Keratinocyte (primary cell): ENCODE measurements around the gene ARHGAP31. TPM values are rescaled to one million over a fixed set of nuclear protein-coding genes. Genes with fewer than 3 reads are reported as not detected.
A peak's percentile ranks its signal among the peaks of the same experiment; 100 is the strongest.
"Not testable (repeated sequence)": the region's sequence is repeated elsewhere in the genome, so short reads cannot be mapped to it uniquely, and the experiment has no call there.

Source experiments
- DNase-seq: peaks from one replicate; pipeline ENCODE4 v3.0.0-alpha.2; 2011; ENCODE audit warnings: low read depth, missing footprints, low spot score
- FAIRE-seq: peaks from 2 replicates; lab custom pipeline; 2011; peaks lifted over from hg19 to GRCh38; lab: Jason Lieb, UNC
- H2AFZ ChIP-seq: 2 replicates; pipeline ENCODE4 v1.6.0; 2012; ENCODE audit warnings: low read length, control low read depth, inconsistent platforms; ENCODE audit not compliant: control insufficient read depth
- H3K27ac ChIP-seq: 2 replicates; pipeline ENCODE4 v1.5.1; 2011; ENCODE audit warnings: low read length; ENCODE audit not compliant: control insufficient read depth, insufficient read depth
- H3K27me3 ChIP-seq: 3 replicates; pipeline ENCODE4 v1.6.0; 2011; ENCODE audit warnings: low read length; ENCODE audit not compliant: control insufficient read depth, insufficient read depth; ENCODE audit errors: extremely low read depth
- H3K36me3 ChIP-seq, 2 experiments: 2 replicates in 1 of 2; 3 replicates in 1 of 2; pipeline ENCODE4 v1.5.1; 2011; ENCODE audit warnings: low read length in 2 of 2, mild to moderate bottlenecking in 1 of 2; ENCODE audit not compliant: control insufficient read depth in 2 of 2, insufficient read depth in 2 of 2; ENCODE audit errors: extremely low read depth in 1 of 2
- H3K4me1 ChIP-seq: 3 replicates; pipeline ENCODE4 v1.5.1; 2011; ENCODE audit warnings: low read length; ENCODE audit not compliant: control insufficient read depth, insufficient read depth; ENCODE audit errors: extremely low read depth
- H3K4me2 ChIP-seq: 3 replicates; pipeline ENCODE4 v1.6.0; 2011; ENCODE audit warnings: low read depth, low read length; ENCODE audit not compliant: control insufficient read depth, insufficient read depth; ENCODE audit errors: extremely low read depth
- H3K4me3 ChIP-seq, 3 experiments: fragments of 200-600 bp in 1 of 3; sonication (generic) in 1 of 3; 2 replicates in 2 of 3; 3 replicates in 1 of 3; pipeline ENCODE4 v1.5.1; 2011 to 2016; ENCODE audit warnings: low read length in 3 of 3, mild to moderate bottlenecking in 3 of 3, control low read depth in 2 of 3, inconsistent platforms in 1 of 3, low read depth in 1 of 3, mixed read lengths in 1 of 3, mixed run types in 1 of 3, moderate library complexity in 1 of 3; ENCODE audit not compliant: control insufficient read depth in 2 of 3, insufficient read depth in 2 of 3; ENCODE audit errors: extremely low read depth in 1 of 3
- H3K79me2 ChIP-seq: 2 replicates; pipeline ENCODE4 v1.6.0; 2012; ENCODE audit warnings: low read length; ENCODE audit not compliant: control insufficient read depth, insufficient read depth
- H3K9ac ChIP-seq: 3 replicates; pipeline ENCODE4 v1.6.0; 2011; ENCODE audit warnings: low read length; ENCODE audit not compliant: control insufficient read depth, insufficient read depth; ENCODE audit errors: extremely low read depth
- H3K9me1 ChIP-seq: 3 replicates; pipeline ENCODE4 v1.6.0; 2011; ENCODE audit warnings: low read length; ENCODE audit not compliant: control insufficient read depth, insufficient read depth; ENCODE audit errors: extremely low read depth
- H3K9me3 ChIP-seq: 2 replicates; pipeline ENCODE4 v1.5.1; 2012; ENCODE audit warnings: low read depth, low read length; ENCODE audit not compliant: control insufficient read depth
- H4K20me1 ChIP-seq: 3 replicates; pipeline ENCODE4 v1.6.0; 2011; ENCODE audit warnings: low read length; ENCODE audit not compliant: control insufficient read depth, insufficient read depth; ENCODE audit errors: extremely low read depth
- EZH2 ChIP-seq: IDR thresholded peaks from one replicate; pipeline ENCODE4 v1.6.1; 2012; ENCODE audit warnings: inconsistent platforms, mild to moderate bottlenecking, low read length, moderate library complexity
- dilution Hi-C: fragments of 300-500 bp; cut with MboI; formaldehyde crosslinking; loops from one replicate; pipeline ENCODE4 v1.7.0; 2020; ENCODE audit warnings: low sequenced_read_pairs; ENCODE audit not compliant: extremely low pct_ligation_motif_present
- polyA plus RNA-seq, 5 experiments: library from polyadenylated mRNA; depleted of rRNA in 3 of 5; stranded (reverse) in 3 of 5; stranded (forward) in 1 of 5; unstranded in 1 of 5; fragments of >200 nt; gene quantifications; 1 replicate in 1 of 5; 2 replicates in 3 of 5; 3 replicates in 1 of 5; pipeline versions ENCODE4 v1.2.1 to v1.2.3, GENCODE V29; 2011 to 2012; ENCODE audit warnings: missing spikeins in 2 of 5, low read depth in 1 of 5, low replicate concordance in 1 of 5
- TF ChIP-seq, protein P1 (sequence below), 3 experiments: IDR thresholded peaks in 1 of 3; conservative IDR thresholded peaks in 1 of 3; optimal IDR thresholded peaks in 1 of 3; 2 replicates in 2 of 3; 3 replicates in 1 of 3; pipeline versions ENCODE3 to v1.5.1; 2011; ENCODE audit warnings: low read length in 3 of 3, mild to moderate bottlenecking in 3 of 3, moderate library complexity in 2 of 3, control low read depth in 1 of 3, inconsistent platforms in 1 of 3; ENCODE audit not compliant: insufficient read depth in 2 of 3; ENCODE audit errors: extremely low read depth in 1 of 3

Gene ARHGAP31
- polyA plus RNA-seq, 1 donor (not counting 4 experiments of a cell fraction or from before 2014, with no cell fraction given) = 3.0 TPM

- dilution Hi-C loops = no loop called here
- Histone ChIP-seq H2AFZ (no peak overlapping the region), H3K27ac (no peak overlapping the region), H3K9ac (no peak overlapping the region), H3K36me3 (no peaks in the 10 kb centered on the region), H3K4me3 (no peak overlapping the region), H3K9me1 (no peaks in the 10 kb centered on the region), H3K79me2 (no peaks in the 10 kb centered on the region), H3K4me1 (peaks cover 4% of the 10 kb centered on the region), H3K9me3 (no peaks in the 10 kb centered on the region), H3K27me3 (no peaks in the 10 kb centered on the region), H4K20me1 (no peaks in the 10 kb centered on the region), H3K4me2 (no peak overlapping the region)
- DNase-seq (no peak), FAIRE-seq (peak; percentile 39)
- TF ChIP-seq, protein P1, sequence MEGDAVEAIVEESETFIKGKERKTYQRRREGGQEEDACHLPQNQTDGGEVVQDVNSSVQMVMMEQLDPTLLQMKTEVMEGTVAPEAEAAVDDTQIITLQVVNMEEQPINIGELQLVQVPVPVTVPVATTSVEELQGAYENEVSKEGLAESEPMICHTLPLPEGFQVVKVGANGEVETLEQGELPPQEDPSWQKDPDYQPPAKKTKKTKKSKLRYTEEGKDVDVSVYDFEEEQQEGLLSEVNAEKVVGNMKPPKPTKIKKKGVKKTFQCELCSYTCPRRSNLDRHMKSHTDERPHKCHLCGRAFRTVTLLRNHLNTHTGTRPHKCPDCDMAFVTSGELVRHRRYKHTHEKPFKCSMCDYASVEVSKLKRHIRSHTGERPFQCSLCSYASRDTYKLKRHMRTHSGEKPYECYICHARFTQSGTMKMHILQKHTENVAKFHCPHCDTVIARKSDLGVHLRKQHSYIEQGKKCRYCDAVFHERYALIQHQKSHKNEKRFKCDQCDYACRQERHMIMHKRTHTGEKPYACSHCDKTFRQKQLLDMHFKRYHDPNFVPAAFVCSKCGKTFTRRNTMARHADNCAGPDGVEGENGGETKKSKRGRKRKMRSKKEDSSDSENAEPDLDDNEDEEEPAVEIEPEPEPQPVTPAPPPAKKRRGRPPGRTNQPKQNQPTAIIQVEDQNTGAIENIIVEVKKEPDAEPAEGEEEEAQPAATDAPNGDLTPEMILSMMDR (optimal IDR thresholded peaks at IDR 0.05 in 1 of 3, IDR thresholded peaks at IDR 0.05 in 1 of 3, conservative IDR thresholded peaks at IDR 0.05 in 1 of 3; ENCODE audit: extremely low read depth in 1 of 3, insufficient read depth in 2 of 3, low read length in 3 of 3) = peak in 2 of 3 experiments; percentile 20 to 27
- no peak for TF ChIP-seq EZH2
Observed at GRCh38 chr3:119352863-119353527, 58.8 kb downstream of the ARHGAP31 start.

- H3K4me3 ChIP-seq, H3K27ac ChIP-seq, DNase-seq, H3K9me1 ChIP-seq, H3K9ac ChIP-seq, H4K20me1 ChIP-seq, H3K79me2 ChIP-seq, H2AFZ ChIP-seq, dilution Hi-C loops, H3K27me3 ChIP-seq, H3K36me3 ChIP-seq, FAIRE-seq, H3K4me1 ChIP-seq, H3K9me3 ChIP-seq, H3K4me2 ChIP-seq: not testable (repeated sequence)
Observed at GRCh38 chr3:119355608-119356007, 61.4 kb downstream of the ARHGAP31 start.

DNA sequence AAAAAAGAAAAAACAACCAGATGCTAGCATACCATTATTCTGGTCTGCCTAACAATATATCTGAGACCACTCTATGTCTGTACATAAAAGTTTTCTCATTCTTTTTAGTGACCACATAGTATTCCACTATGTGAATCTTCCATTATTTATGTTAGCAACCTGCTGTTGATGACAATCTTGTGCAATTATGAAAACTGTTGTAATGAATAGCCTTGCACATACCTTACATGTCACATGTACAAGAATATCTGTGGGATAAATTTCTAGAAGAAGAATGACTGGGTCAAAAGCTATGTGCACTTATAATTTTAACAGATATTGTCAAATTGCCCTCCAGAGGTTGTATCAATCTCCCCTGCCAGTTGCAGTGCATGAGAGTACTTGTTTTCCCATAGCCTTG is 62.5 kb downstream of the ARHGAP31 start:
- no peak for FAIRE-seq
- H3K9ac ChIP-seq = no peak overlapping the region
- no peaks in the 10 kb centered on the region for H3K9me1 ChIP-seq
- no peak for TF ChIP-seq EZH2
- TF ChIP-seq, protein P1 (optimal IDR thresholded peaks at IDR 0.05 in 1 of 3, IDR thresholded peaks at IDR 0.05 in 1 of 3, conservative IDR thresholded peaks at IDR 0.05 in 1 of 3; ENCODE audit: extremely low read depth in 1 of 3, insufficient read depth in 2 of 3, low read length in 3 of 3) = no peak
- H3K36me3 ChIP-seq = no peaks in the 10 kb centered on the region
- peak overlapping the region; percentile 47 for H3K4me2 ChIP-seq
- H3K79me2 ChIP-seq = no peaks in the 10 kb centered on the region
- H3K27ac ChIP-seq = no peak overlapping the region
- no peak overlapping the region for H2AFZ ChIP-seq
- dilution Hi-C loops = no loop called here
- H3K4me1 ChIP-seq = peaks cover 4% of the 10 kb centered on the region
- H3K4me3 ChIP-seq = no peak overlapping the region
- no peaks in the 10 kb centered on the region for H3K9me3 ChIP-seq
- H4K20me1 ChIP-seq = no peaks in the 10 kb centered on the region
- no peak for DNase-seq
- no peaks in the 10 kb centered on the region for H3K27me3 ChIP-seq
